HG03139 (cell line): ENCODE results near the gene EHHADH.
A peak's percentile ranks its signal among the peaks of the same experiment; 100 is the strongest.

Experiments
- ATAC-seq: cut with Tn5 transposase; IDR thresholded peaks from one replicate; pipeline ENCODE4 v1.9.1; 2021; ENCODE audit not compliant: unreplicated experiment

Gene EHHADH

GRCh38 chr3:185199671-185200070 is 54.2 kb downstream of the EHHADH start:
- no peak for ATAC-seq

GRCh38 chr3:185199206-185199605 is 54.6 kb downstream of the EHHADH start:
- ATAC-seq = no peak

- no peak for ATAC-seq
These were observed 56.8 kb downstream of the EHHADH start for GRCh38 chr3:185197068-185197467.

GRCh38 chr3:185195652-185196051 is 58.2 kb downstream of the EHHADH start:
- no peak for ATAC-seq

- ATAC-seq = no peak
These were observed 65.0 kb downstream of the EHHADH start for GRCh38 chr3:185188816-185189215.

GRCh38 chr3:185187391-185187790 is 66.5 kb downstream of the EHHADH start:
- ATAC-seq = no peak

GRCh38 chr3:185176750-185177359 is 77.0 kb downstream of the EHHADH start:
- ATAC-seq = no peak

GRCh38 chr3:185175370-185175987 is 78.4 kb downstream of the EHHADH start:
- peak; percentile 68 for ATAC-seq

GRCh38 chr3:185172086-185173049 is 81.5 kb downstream of the EHHADH start:
- no peak for ATAC-seq

GRCh38 chr3:185164428-185165217 is 89.2 kb downstream of the EHHADH start:
- no peak for ATAC-seq

- no peak for ATAC-seq
These were observed 91.2 kb downstream of the EHHADH start for GRCh38 chr3:185162634-185163033.

- ATAC-seq = no peak
These were observed 92.1 kb downstream of the EHHADH start for GRCh38 chr3:185161761-185162160.

- ATAC-seq = no peak
These were observed 96.5 kb downstream of the EHHADH start for GRCh38 chr3:185157347-185157746.

GRCh38 chr3:185155678-185156077 is 98.2 kb downstream of the EHHADH start:
- ATAC-seq = no peak

- no peak for ATAC-seq
These were observed 99.8 kb downstream of the EHHADH start for GRCh38 chr3:185153861-185154629.

GRCh38 chr3:185153171-185153771 is 100.6 kb downstream of the EHHADH start:
- ATAC-seq = no peak

- no peak for ATAC-seq
These were observed 101.3 kb downstream of the EHHADH start, which contains the start of gene C3orf70 for GRCh38 chr3:185152410-185153170. Gene C3orf70 (minus strand): TSS chr3:185153060. CDS start chr3:185152823, 237 bp downstream.

GRCh38 chr3:185151964-185152409 is 101.9 kb downstream of the EHHADH start:
- ATAC-seq = no peak
